T-cell (primary cell): ENCODE data around the gene NRIP1. TPM values are rescaled to one million over a fixed set of nuclear protein-coding genes. Genes with fewer than 3 reads are reported as not detected.

Experiments
- ATAC-seq, 4 experiments: fragments of 200-7000 bp in 3 of 4; fragments of 150-1000 bp in 1 of 4; cut with Tn5 transposase; replicated peaks in 1 of 4; 1 replicate in 3 of 4; 2 replicates in 1 of 4; pipeline ENCODE4 v1.10.0; 2021; ENCODE audit warnings: moderate library complexity in 3 of 4, mild to moderate bottlenecking in 2 of 4, moderate number of reproducible peaks in 1 of 4
- CTCF ChIA-PET, 2 donors: fragments of 300-600 bp; sonication (Branson Sonifier 250); formaldehyde crosslinking; loops; one replicate each; lab custom pipeline; 2022; ENCODE audit warnings: antibody characterized with exemption in 2 of 2; lab: Charles Lee
- POLR2A ChIA-PET, 2 donors: fragments of 300-600 bp; sonication (Branson Sonifier 250); formaldehyde crosslinking; loops; one replicate each; lab custom pipeline; 2022; ENCODE audit warnings: antibody characterized with exemption in 2 of 2; lab: Charles Lee
- DNase-seq, 35 experiments: peaks; one replicate each; pipeline versions ENCODE4 v3.0.0 to v3.0.0-alpha.2; 2013 to 2023
- H3K27ac ChIP-seq: one replicate; pipeline ENCODE4 v1.5.1; 2013; ENCODE audit warnings: low read length
- H3K27me3 ChIP-seq, 2 experiments: replicated peaks in 1 of 2; 1 replicate in 1 of 2; 2 replicates in 1 of 2; pipeline versions ENCODE4 v1.6.1 to v1.7.0; 2013; ENCODE audit warnings: low read length in 1 of 2, mixed read lengths in 1 of 2; ENCODE audit not compliant: control insufficient read depth in 2 of 2, insufficient read depth in 2 of 2; ENCODE audit errors: extremely low read depth in 1 of 2
- H3K36me3 ChIP-seq, 2 donors: 1 replicate in 1 of 2; 2 replicates in 1 of 2; pipeline versions ENCODE4 v1.6.1 to v1.7.0; 2013; ENCODE audit warnings: low read length in 1 of 2; ENCODE audit not compliant: control insufficient read depth in 2 of 2, insufficient read depth in 1 of 2; ENCODE audit errors: extremely low read depth in 1 of 2
- H3K4me1 ChIP-seq, 2 experiments: 1 replicate in 1 of 2; 2 replicates in 1 of 2; pipeline versions ENCODE4 v1.6.1 to v1.7.0; 2013; ENCODE audit warnings: low read length in 2 of 2, mixed read lengths in 1 of 2; ENCODE audit not compliant: insufficient read depth in 2 of 2, control insufficient read depth in 1 of 2; ENCODE audit errors: extremely low read depth in 1 of 2
- H3K4me3 ChIP-seq, 2 donors: 1 replicate in 1 of 2; 2 replicates in 1 of 2; pipeline versions ENCODE4 v1.5.1 to v1.7.0; 2013; ENCODE audit warnings: mild to moderate bottlenecking in 2 of 2, low read length in 1 of 2, moderate library complexity in 1 of 2; ENCODE audit not compliant: control insufficient read depth in 1 of 2; ENCODE audit errors: extremely low read depth in 1 of 2
- H3K9me3 ChIP-seq: 2 replicates; pipeline ENCODE4 v1.7.0; 2013
- H3K27ac Mint-ChIP-seq, 2 donors: one replicate each; pipeline ENCODE4 v1.8.0; 2020 to 2021; ENCODE audit warnings: mild to moderate bottlenecking in 2 of 2, mixed read lengths in 2 of 2
- H3K27me3 Mint-ChIP-seq, 2 donors: one replicate each; pipeline ENCODE4 v1.8.0; 2021 to 2022; ENCODE audit warnings: mixed read lengths in 2 of 2
- H3K36me3 Mint-ChIP-seq: one replicate; pipeline ENCODE4 v1.8.0; 2021; ENCODE audit warnings: mixed read lengths
- H3K4me1 Mint-ChIP-seq, 3 donors: one replicate each; pipeline ENCODE4 v1.8.0; 2020 to 2022; ENCODE audit warnings: mixed read lengths in 3 of 3, mild to moderate bottlenecking in 1 of 3
- H3K4me3 Mint-ChIP-seq, 3 donors: one replicate each; pipeline ENCODE4 v1.8.0; 2020 to 2022; ENCODE audit warnings: mild to moderate bottlenecking in 3 of 3, mixed read lengths in 3 of 3, moderate library complexity in 3 of 3
- H3K9me3 Mint-ChIP-seq, 3 donors: one replicate each; pipeline ENCODE4 v1.8.0; 2020 to 2022; ENCODE audit warnings: mixed read lengths in 3 of 3
- WGBS: methylation state at CpG from one replicate; pipeline ENCODE4 v1.1.5; 2013; ENCODE audit warnings: missing lambda C conversion rate; ENCODE audit not compliant: insufficient coverage; 5-methylcytosine and 5-hydroxymethylcytosine counted together
- total RNA-seq, 35 experiments: library from RNA in 6 of 35; stranded (reverse) in 6 of 35; fragments of 120-200 nt in 1 of 35; gene quantifications; one replicate each; pipeline versions ENCODE4 v1.2.1 to v1.2.4 and lab custom pipeline; 2013 to 2026

The NRIP1 gene
- total RNA-seq, 5 donors from 2014 or later (not counting 1 experiment from before 2014, with no cell fraction given), result 19.5 to 35.8 (median 26.5) TPM

- peaks cover 36 to 52% (median 50%) of the 10 kb centered on the region in 3 donors for H3K4me1 Mint-ChIP-seq
- CTCF ChIA-PET, result no interaction called here
- H3K27me3 Mint-ChIP-seq, result no peaks in the 10 kb centered on the region
- H3K4me3 Mint-ChIP-seq, result no peak overlapping the region
- Histone ChIP-seq H3K27ac (no peak overlapping the region), H3K36me3 (no peaks in the 10 kb centered on the region), H3K9me3 (no peaks in the 10 kb centered on the region), H3K4me1 (peaks cover 0 to 6% of the 10 kb centered on the region in 2 experiments), H3K4me3 (no peak overlapping the region), H3K27me3 (no peaks in the 10 kb centered on the region)
- H3K9me3 Mint-ChIP-seq, result no peaks in the 10 kb centered on the region
- H3K36me3 Mint-ChIP-seq, result peaks cover 19% of the 10 kb centered on the region
- H3K27ac Mint-ChIP-seq, result no peak overlapping the region
- DNase-seq, result no peak
- no peak for ATAC-seq
- POLR2A ChIA-PET, result no interaction called here
- WGBS, result no CpG with 5 or more reads among the region's 5 CpGs
These were observed 41.0 kb downstream of the NRIP1 start for GRCh38 chr21:15023776-15024175.

- Mint-ChIP-seq H3K4me3 (no peak overlapping the region), H3K36me3 (peaks cover 19% of the 10 kb centered on the region), H3K27me3 (no peaks in the 10 kb centered on the region), H3K9me3 (no peaks in the 10 kb centered on the region), H3K4me1 (peaks cover 37 to 52% (median 52%) of the 10 kb centered on the region in 3 donors), H3K27ac (no peak overlapping the region)
- Histone ChIP-seq H3K4me1 (peaks cover 0 to 4% of the 10 kb centered on the region in 2 experiments), H3K27me3 (no peaks in the 10 kb centered on the region), H3K27ac (no peak overlapping the region), H3K36me3 (no peaks in the 10 kb centered on the region), H3K4me3 (no peak overlapping the region), H3K9me3 (no peaks in the 10 kb centered on the region)
- WGBS, result 79% methylated on average over 2 of the region's 6 CpGs
- ATAC-seq (no peak), DNase-seq (no peak)
- ChIA-PET POLR2A (no interaction called here), CTCF (interaction anchor here in 1 of 2 donors (0.6 kb wide), 1 partner anchor 461 kb away, joined by 3 read pairs; no protein-coding TSS in a partner anchor)
These were observed 42.1 kb downstream of the NRIP1 start for GRCh38 chr21:15022608-15023261.

- Mint-ChIP-seq H3K4me3 (no peak overlapping the region), H3K4me1 (peaks cover 34 to 47% (median 43%) of the 10 kb centered on the region in 3 donors), H3K27me3 (no peaks in the 10 kb centered on the region), H3K36me3 (peaks cover 17% of the 10 kb centered on the region), H3K9me3 (no peaks in the 10 kb centered on the region), H3K27ac (no peak overlapping the region)
- no peak overlapping the region for H3K27ac ChIP-seq
- H3K27me3 ChIP-seq, result no peaks in the 10 kb centered on the region
- peaks cover 0 to 4% of the 10 kb centered on the region in 2 experiments for H3K4me1 ChIP-seq
- H3K9me3 ChIP-seq, result no peaks in the 10 kb centered on the region
- ChIA-PET POLR2A (no interaction called here), CTCF (no interaction called here)
- no peaks in the 10 kb centered on the region for H3K36me3 ChIP-seq
- no peak overlapping the region for H3K4me3 ChIP-seq
- DNase-seq (no peak), ATAC-seq (no peak)
These were observed 44.0 kb downstream of the NRIP1 start for GRCh38 chr21:15020797-15021196.

- ATAC-seq, result no peak
- ChIA-PET CTCF (no interaction called here), POLR2A (no interaction called here)
- no peak overlapping the region for H3K27ac Mint-ChIP-seq
- H3K27me3 Mint-ChIP-seq, result no peaks in the 10 kb centered on the region
- Histone ChIP-seq H3K4me1 (peaks cover 0 to 4% of the 10 kb centered on the region in 2 experiments), H3K4me3 (no peak overlapping the region), H3K36me3 (no peaks in the 10 kb centered on the region), H3K9me3 (no peaks in the 10 kb centered on the region), H3K27ac (no peak overlapping the region), H3K27me3 (no peaks in the 10 kb centered on the region)
- no peak overlapping the region for H3K4me3 Mint-ChIP-seq
- DNase-seq, result no peak
- WGBS, result no CpG with 5 or more reads among the region's 2 CpGs
- peaks cover 7% of the 10 kb centered on the region for H3K36me3 Mint-ChIP-seq
- no peaks in the 10 kb centered on the region for H3K9me3 Mint-ChIP-seq
- H3K4me1 Mint-ChIP-seq, result peaks cover 25 to 42% (median 42%) of the 10 kb centered on the region in 3 donors
These were observed 46.4 kb downstream of the NRIP1 start for GRCh38 chr21:15018382-15018781.

- Histone ChIP-seq H3K36me3 (no peaks in the 10 kb centered on the region), H3K4me3 (no peak overlapping the region), H3K27me3 (no peaks in the 10 kb centered on the region), H3K9me3 (no peaks in the 10 kb centered on the region), H3K27ac (no peak overlapping the region), H3K4me1 (peaks cover 0 to 3% of the 10 kb centered on the region in 2 experiments)
- peaks cover 13 to 30% (median 30%) of the 10 kb centered on the region in 3 donors for H3K4me1 Mint-ChIP-seq
- ChIA-PET POLR2A (no interaction called here), CTCF (no interaction called here)
- 100% methylated on average over 1 of the region's 5 CpGs for WGBS
- no peaks in the 10 kb centered on the region for H3K9me3 Mint-ChIP-seq
- H3K4me3 Mint-ChIP-seq, result no peak overlapping the region
- no peak for ATAC-seq
- H3K36me3 Mint-ChIP-seq, result no peaks in the 10 kb centered on the region
- no peak for DNase-seq
- H3K27ac Mint-ChIP-seq, result no peak overlapping the region
- no peaks in the 10 kb centered on the region for H3K27me3 Mint-ChIP-seq
These were observed 49.0 kb downstream of the NRIP1 start for GRCh38 chr21:15015622-15016471.

- H3K27ac Mint-ChIP-seq, result no peak overlapping the region
- Histone ChIP-seq H3K4me3 (no peak overlapping the region), H3K27ac (no peak overlapping the region), H3K36me3 (no peaks in the 10 kb centered on the region), H3K4me1 (no peaks in the 10 kb centered on the region), H3K9me3 (no peaks in the 10 kb centered on the region), H3K27me3 (no peaks in the 10 kb centered on the region)
- H3K27me3 Mint-ChIP-seq, result no peaks in the 10 kb centered on the region
- ChIA-PET POLR2A (interaction anchor here in 1 of 2 donors (0.8 kb wide), 1 partner anchor 80 kb away, joined by 3 read pairs; no protein-coding TSS in a partner anchor), CTCF (interaction anchor here in 1 of 2 donors (0.6 kb wide), 1 partner anchor 848 kb away, joined by 7 read pairs; no protein-coding TSS in a partner anchor)
- no peak for DNase-seq
- H3K36me3 Mint-ChIP-seq, result peaks cover 3% of the 10 kb centered on the region
- H3K4me3 Mint-ChIP-seq, result no peak overlapping the region
- ATAC-seq, result no peak
- H3K9me3 Mint-ChIP-seq, result no peaks in the 10 kb centered on the region
- WGBS, result no CpG with 5 or more reads among the region's 2 CpGs
- peaks cover 7 to 28% (median 20%) of the 10 kb centered on the region in 3 donors for H3K4me1 Mint-ChIP-seq
These were observed 50.6 kb downstream of the NRIP1 start for GRCh38 chr21:15014221-15014620.
